IPS DF 4.7 (cell line): ENCODE data around the gene SBK3.
"Not testable (repeated sequence)": the region's sequence is repeated elsewhere in the genome, so short reads cannot be mapped to it uniquely, and the experiment has no call there.

Experiments used
- DNase-seq: peaks from one replicate; pipeline ENCODE4 v3.0.0-alpha.2; 2013; ENCODE audit warnings: low spot score; ENCODE audit errors: extremely low read depth

The SBK3 gene

DNA sequence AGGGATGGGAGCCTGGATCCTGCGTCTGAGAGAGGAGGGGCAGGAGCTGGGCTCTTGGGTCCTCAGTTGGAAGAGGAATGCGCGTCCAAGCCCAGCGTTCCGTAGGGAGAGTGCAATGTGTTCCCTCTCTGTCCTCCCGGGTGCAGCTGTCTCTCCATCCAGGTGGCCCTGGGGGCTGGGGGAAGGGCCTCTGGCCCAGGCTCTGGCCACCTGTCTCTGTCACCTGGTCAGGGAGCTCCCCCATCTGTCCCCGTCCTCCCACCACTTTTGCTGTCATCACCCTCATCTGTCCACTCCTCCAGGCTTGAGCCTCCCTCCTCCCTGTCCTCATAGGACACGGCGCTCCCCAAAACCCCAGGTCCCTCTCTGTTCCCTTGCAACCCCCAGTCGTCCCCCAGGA is 4.7 kb downstream of the SBK3 start:
- no peak for DNase-seq

DNA sequence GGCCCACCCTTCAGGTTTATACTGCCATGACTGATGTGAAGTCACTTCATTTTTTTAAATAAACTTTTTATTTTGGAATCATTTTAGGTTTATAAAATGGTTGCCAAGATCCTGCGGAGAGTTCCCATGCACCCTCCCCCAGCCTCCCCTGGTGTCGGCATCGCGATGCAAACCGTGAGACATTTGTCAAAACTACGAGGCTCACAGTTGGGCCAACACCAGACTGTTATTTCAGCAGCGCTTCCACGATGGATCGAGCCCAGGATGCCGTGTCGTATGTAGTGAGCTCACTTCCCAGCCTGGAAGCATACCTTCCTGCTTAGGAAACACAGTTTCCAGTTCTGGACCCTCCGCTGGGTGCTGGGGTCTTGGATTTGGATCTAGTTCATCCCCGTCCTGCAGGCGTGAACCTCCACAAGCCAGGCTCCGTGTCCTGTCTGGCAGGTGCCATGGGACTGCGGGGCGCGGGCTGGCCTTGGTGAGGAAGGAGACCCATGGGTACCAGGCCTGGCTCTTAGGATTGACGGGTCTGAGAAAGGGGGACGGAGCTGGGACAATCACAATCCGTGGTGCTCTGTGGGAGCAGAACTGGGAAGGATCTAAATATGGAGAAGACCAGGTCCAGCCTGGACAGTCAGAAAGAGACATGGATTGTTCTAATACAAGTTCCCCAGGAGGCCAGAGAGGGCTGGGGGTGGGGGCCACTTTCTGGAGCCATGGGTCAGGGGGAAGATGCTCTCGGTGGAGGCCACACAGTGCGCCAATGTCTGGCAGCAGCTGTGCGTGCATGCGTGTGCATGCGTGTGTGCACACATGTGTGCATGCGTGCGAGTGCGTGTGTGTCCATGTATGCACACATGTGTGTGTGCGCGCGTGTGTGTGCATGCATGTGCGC is 6.0 kb downstream of the SBK3 start:
- DNase-seq = no peak

DNA sequence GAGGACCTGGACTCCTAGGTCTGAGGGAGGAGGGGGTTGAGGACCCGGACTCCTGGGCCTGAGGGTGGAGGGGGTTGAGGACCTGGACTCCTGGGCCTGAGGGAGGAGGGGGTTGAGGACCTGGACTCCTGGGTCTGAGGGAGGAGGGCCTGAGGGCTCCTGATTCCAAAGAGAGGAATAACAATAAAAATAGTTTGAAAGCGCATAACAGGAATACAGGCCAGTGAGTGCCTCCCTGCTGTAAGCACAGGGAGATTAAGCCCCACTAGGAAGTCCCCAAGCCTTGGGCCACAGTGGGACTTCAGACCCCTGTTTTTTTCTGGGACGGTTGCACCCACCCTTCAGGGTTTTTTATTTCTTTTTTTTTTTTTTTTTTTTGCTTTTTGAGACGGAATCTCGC is 7.2 kb downstream of the SBK3 start:
- DNase-seq = no peak

DNA sequence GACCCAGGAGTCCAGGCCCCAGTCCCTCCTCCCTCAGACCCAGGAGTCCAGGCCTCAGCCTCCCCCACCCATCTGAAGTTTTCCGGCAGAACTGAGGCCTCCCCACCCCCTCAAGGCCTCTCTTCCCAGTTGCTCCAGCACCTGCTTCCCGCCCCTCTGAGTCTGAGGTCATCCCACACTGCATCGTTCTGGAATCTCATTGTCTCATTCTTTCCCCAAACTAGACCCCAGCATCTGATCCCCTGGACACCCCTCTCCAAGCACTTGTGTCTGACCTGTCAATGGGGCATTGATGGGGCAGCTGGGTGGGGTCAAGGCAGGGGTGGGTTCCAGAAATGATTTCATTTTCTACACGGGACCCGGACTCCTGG is 7.6 kb downstream of the SBK3 start:
- DNase-seq = no peak

DNA sequence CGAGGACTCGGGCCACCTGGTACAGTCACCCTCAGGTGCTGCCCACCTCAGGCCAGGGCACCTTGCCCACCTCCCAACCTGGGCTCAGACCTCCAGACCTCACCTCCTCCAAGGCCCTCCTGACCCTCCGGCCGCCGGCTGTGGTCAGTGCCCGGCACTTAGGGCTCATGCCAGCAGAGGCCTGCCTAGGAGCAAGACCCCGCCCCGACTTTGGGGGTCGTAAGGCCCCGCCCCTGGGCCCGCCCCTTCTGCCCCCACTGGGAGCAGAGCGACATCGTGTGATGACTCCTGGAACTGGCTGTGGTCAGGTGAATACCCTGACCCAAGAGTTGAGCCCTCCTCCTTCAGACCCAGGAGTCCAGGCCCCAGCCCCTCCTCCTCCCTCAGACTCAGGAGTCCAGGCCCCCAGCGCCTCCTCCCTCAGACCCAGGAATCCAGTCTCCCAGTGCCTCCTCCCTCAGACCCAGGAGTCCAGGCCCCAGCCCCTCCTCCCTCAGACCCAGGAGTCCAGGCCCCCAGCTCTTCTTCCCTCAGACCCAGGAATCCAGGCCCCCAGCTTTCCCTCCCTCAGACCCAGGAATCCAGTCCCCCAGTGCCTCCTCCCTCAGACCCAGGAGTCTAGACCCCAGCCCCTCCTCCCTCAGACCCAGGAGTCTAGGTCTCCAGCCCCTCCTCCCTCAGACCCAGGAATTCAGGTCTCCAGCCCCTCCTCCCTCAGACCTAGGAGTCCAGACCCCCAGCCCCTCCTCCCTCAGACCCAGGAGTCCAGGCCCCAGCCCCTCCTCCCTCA is 8.2 kb downstream of the SBK3 start, which contains the start of gene SBK2:
TSS of gene SBK2 (minus strand) at position 183 of the 790 bp plus-strand sequence. CDS start 839 bp downstream, outside the sequence.
- no peak for DNase-seq

DNA sequence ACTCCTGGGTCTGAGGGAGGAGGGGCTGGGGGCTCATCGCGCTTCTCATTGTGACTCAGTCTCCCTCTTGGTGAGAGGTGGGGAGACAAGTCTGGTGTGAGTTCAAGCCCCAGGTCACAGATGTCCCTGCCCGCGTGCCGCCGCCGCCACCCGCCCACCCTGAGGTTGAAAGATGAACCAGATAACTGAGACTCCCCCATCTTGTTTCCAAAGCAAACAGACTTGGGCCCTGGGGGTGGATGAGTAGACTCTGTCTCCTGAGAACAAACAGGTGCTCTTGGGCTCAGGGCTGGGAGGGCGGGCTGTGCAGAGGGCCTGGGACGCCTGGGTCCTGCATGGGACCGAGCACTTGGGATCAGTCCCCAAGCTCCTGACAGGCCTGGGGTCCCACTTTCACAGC is 9.0 kb downstream of the SBK3 start:
- DNase-seq = no peak

DNA sequence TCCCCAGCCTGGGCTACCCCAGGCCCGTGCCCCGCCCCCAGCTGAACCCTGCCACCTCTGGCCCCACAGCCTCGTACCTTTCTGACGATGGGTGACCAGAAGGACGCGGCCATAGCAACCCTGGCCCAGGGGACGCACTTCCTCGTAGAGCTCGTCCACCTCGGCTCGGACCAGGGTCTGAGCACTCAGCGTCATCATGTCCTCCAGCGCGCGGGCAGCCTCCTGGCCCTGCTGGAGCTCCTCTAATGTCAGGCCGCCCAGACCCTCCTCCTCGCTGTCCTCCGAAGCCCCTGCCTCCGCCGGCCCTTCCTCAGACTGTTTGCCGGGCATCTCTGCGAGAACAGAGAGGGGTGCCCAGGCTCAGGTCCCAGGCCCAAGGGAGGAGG is 9.4 kb downstream of the SBK3 start:
- DNase-seq = no peak

DNA sequence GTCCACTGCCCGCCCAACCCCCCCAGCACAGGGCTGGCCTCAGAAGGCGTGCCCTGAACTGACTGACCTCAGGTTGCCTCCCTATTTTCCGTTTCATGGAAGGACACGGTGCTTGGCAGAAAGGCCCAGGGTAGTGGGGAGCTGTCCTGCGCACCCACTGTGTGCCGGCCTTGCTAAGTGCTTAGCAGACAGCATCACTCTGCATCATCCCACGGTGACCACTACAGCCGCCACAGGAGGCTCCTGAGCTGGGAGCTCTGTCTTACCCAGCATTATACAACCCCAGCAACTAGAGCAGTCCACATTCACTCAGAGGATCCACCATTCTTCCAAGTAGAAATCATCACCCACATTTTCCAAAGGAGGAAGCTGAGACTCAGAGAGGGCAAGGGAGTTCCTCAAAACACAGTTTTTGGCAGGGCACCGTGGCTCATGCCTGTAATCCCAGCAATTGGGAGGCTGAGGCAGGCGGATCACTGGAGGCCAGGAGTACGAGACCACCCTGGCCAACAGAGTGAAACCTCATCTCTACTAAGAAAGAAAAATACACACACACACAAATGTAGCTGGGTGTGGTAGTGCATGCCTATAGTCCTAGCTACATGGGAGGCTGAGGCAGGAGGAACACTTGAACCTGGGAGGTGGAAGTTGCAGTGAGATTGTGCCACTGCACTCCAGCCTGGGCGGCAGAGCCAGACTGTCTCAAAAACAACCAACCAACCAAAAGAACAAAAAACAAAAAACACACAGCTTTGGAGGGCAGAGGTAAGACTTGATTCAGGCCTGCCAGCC is 10.0 kb downstream of the SBK3 start:
- no peak for DNase-seq

DNA sequence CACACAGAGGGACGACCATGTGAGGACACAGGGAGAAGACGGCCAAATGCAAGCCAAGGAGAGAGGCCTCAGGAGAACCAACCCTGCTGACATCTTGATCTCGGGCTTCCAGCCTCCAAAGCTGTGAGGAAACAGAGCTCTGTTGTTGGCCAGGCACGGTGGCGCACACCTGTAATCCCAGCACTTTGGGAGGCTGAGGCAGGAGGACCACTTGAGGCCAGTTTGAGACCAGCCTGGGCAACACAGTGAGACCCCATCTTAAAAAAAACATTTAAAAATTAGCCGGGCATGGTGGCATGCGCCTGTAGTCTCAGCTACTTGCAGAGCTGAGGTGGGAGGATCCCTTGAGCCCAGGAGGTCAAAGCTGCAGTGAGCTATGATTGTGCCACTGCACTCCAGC is 11.1 kb downstream of the SBK3 start:
- not testable (repeated sequence) for DNase-seq

DNA sequence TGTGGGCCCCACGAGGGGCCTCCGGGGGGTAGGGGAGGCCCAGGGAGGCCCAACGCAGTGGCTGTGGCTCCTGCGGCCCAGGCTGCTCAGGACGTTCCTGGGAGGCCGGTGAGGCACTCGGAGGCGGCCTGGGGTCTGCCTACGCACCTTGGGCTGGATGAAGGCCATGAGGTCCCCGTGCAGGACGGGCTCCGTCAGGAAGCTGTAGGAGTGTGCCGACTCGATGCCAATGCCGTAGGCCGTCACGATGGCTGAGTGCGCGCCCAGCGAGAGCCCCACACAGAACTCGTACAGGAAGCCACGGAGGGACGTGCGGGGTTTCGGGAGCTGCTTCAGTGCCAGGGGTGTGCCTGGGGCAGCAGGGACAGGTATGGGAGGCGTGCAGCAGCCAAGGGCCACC is 14.3 kb downstream of the SBK3 start:
- no peak for DNase-seq

DNA sequence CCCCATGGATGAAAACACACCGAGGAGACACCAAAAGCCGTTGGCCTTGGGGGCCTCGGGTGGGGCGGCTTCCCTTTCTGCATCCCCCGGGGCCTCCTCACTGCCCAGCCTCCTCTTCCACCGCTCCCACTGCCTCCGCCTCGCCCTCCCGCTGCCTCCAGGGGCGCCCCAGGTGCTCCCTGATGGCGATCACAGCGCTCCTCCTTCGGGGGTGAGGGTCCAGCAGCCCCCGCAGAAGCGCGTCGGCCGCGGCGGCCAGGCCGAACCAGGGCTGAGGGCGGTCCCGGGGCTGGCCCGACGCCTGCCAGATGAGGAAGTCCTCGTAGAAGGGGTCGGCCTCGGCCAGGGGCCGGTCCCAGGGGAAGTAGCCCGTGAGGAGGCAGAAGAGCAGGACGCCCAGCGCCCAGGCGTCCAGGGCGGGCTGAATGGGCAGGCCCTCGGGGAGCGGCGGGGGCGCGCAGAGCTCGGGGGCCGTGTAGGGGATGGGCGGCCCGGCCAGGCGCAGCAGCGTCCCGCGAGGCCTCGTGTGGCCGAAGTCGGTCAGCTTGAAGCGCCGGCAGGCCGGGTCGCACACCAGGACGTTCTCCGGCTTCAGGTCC is 15.6 kb downstream of the SBK3 start:
- DNase-seq = no peak

DNA sequence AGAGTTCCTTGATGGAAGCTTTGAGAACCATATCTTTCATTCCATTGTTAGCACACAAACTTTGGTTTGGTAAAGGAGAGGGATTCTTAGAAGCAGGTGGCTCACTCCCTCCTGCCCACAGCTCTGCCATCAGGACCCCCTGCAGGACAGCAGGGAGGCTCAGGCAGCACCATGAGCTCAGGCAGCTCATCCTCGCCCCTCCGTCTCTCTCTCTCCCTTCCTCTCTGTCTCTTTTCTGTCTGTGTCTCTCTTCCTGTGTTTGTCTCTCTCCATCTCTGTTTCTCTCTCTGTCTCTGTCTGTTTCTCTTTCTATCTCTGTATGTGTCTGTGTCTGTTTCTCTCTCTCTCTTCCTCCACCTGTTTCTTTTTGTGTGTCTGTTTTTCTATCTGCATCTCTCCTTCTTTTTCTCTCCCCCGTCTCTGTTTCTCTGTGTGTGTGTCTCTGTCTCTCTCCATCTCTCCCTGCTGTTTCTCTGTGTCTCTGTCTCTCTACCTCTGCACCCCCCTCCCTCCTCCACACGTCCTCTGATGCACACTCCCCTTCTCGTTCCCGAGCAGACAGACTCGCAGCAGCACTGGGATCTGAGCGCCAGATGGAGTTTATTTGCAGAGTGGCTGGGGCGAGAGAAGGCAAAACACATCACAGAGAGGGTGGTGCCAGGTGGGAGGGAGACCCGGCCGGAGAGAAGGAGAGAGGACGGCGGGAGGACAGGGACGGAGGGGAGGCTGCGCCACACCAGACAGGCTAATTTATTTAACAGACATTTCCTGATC is 17.1 kb downstream of the SBK3 start:
- DNase-seq = no peak

DNA sequence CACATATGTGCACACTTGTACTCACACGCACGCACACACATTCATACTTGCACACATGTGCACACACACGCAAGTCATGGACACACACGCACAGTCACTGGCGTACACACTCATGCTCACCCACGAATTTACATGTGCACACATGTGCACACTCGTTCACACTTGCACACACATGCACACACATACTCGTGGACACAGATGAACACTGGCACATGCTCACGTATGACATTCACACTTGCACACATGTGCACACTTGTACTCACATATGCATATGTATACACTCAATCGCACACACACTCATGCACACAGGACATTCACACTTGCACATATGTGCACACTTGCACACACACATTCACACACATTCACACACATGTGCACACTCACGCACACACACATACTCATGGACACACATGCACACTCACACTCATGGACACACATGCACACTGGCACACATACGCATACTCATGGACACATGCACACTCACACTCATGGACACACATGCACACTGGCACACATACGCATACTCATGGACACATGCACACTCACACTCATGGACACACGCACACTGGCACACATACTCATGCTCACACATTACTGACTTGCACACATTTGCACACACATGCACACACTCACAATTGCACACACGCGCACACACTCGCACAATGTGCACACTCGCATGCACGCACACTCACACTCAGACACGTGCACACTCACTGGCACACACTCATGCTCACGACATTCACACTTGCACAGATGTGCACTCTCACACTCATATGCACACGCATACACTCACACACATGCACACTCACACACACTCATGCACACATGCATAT is 17.9 kb downstream of the SBK3 start:
- no peak for DNase-seq

DNA sequence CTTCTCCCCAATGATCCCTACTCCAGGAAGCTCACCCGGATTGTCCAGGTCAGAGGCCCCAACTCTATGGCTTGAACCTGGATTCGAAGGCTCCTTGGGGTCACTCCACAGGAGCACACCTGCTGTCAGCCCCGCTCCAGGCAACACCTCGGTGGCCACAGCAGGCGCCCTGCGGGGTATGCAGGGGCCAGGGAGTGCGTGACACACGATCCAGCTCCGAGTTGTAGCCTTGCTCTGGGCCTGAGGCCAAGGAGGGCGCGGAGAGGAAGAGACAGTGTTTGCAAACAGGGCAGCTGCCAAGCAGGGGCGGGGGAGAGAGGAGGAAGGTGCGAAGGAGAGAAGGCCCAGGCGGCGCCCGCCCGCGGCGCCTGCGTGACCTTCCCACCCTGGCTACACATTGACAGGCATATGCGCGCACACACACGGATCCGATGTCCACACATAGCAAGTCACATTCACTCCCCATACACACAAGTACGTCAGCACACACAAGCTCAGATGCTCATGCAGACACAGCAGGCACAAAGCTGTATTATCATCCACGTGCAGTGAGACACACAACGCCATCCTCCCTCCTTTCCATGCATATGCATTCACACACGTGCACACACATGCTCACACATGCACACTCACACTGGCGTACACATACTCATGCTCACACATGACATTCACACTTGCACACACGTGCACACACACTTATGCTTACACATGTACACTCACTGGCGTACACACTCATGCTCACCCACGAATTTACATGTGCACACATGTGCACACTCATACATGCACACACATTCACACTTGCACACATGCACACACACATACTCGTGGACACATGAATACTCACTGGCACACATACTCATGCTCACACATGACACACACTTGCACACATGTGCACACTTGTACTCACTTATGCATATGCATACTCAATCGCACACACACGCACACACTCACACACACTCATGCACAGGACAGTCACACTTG is 18.8 kb downstream of the SBK3 start:
- DNase-seq = no peak

DNA sequence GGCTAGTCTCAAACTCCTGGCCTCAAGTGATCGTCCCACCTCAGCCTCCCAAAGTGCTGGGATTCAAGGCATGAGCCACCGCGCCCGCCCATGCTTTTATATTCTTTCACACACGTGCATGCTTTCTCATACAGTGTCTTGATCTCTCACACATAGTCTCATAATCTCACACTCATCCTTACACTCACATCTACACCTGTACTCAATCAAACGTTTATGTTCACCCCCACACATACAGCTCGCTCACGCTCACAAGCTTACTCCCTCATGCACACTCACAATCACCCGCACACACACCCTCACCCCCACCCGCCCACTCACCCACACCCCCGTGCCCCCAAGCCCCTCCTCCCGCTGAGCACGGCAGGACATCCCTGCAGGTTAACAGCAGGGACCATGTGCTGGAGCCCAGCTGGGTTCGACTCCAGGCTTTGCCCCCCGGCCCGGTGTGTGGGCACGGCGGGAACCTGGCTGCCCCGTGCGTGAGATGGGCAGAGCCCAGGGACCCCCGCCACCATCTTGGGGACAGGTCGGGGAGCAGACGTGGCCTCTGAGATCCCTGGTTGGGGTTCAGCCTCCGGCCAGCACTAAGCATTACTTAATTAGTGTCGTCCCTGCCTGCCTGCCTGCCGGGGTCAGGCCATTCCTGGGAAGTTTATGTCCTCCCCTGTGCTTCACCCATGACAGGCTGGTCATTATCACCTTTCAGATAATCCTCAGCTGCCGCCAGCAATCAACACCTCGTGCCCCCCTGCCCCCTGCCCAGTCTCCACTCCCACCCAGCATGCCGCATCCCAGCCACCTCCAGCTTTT is 19.8 kb downstream of the SBK3 start:
- DNase-seq = no peak

DNA sequence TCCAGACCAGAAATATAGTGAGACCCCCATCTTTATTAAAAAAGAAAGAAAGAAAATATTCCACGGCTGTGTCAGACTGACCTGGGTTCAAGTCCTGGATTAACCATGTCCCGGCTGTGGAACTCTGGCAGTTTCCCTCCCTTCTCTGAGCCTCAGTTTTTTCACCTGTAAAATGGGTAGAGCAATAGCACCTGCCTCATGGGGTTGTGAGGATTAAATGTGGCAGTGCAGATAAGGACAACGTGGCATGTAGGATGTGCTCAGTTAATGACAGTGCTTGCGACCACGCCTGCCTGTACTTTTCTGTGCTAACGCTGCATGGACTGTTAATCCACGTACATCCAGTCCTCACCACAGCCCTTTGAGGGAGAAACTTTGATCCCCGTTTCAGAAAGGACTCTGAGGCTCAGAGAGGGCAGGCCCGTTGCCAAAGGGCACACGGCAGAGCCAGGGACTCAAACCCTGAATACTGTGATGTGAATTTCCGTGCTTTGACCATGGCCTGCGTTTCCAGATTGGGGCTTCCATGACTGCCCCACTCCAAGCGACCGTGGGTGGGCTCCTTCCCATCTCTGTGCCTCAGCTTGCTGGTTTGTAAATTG is 24.6 kb downstream of the SBK3 start:
- no peak for DNase-seq
